ENCODE measurements around the gene GPR78. TPM values are rescaled to one million over a fixed set of nuclear protein-coding genes. Genes with fewer than 3 reads are reported as not detected.

GPR78 gene
- total RNA-seq, 1 donor from 2014 or later: 0.16 TPM

GRCh38 chr4:8609406-8609805, 29.2 kb downstream of the GPR78 start:
- Mint-ChIP-seq H3K27me3 (ENCODE audit: low read depth, unreplicated experiment) (peaks cover 31% of the 10 kb centered on the region), H3K4me3 (ENCODE audit: unreplicated experiment) (no peak overlapping the region), H3K4me1 (ENCODE audit: low read depth, unreplicated experiment) (no peaks in the 10 kb centered on the region), H3K9me3 (ENCODE audit: unreplicated experiment) (no peaks in the 10 kb centered on the region), H3K27ac (ENCODE audit: unreplicated experiment) (no peak overlapping the region), H3K36me3 (ENCODE audit: low read depth, unreplicated experiment) (peaks cover 4% of the 10 kb centered on the region)
- Histone ChIP-seq H3K4me3 (ENCODE audit: insufficient read depth, low read depth, low read length) (no peak overlapping the region), H3K27me3 (ENCODE audit: insufficient read depth, low read length) (no peaks in the 10 kb centered on the region), H3K79me2 (ENCODE audit: insufficient read depth, low read length) (no peaks in the 10 kb centered on the region), H2AFZ (ENCODE audit: low read depth, low read length) (no peak overlapping the region), H3K4me1 (ENCODE audit: insufficient read depth, low read length) (no peaks in the 10 kb centered on the region), H4K20me1 (ENCODE audit: insufficient read depth, low read length) (peaks cover 8% of the 10 kb centered on the region), H3K9me3 (ENCODE audit: insufficient read depth, low read depth, low read length) (no peaks in the 10 kb centered on the region), H3K4me2 (ENCODE audit: low read length) (no peak overlapping the region), H3K9ac (ENCODE audit: low read length) (no peak overlapping the region), H3K27ac (ENCODE audit: low read depth, low read length) (no peak overlapping the region), H3K36me3 (ENCODE audit: insufficient read depth, low read length) (no peaks in the 10 kb centered on the region)
- TF ChIP-seq CTCF (IDR thresholded peaks at IDR 0.05; ENCODE audit: insufficient read depth, low read depth, low read length): no peak
- TF ChIP-seq EZH2 (IDR thresholded peaks at IDR 0.05; ENCODE audit: insufficient read depth, low read length): no peak
- no peak for DNase-seq (ENCODE audit: low read depth)
- no peak for FAIRE-seq

- no peaks in the 10 kb centered on the region for H3K79me2 ChIP-seq (ENCODE audit: insufficient read depth, low read length)
- H3K4me2 ChIP-seq (ENCODE audit: low read length): no peak overlapping the region
- H3K4me1 ChIP-seq (ENCODE audit: insufficient read depth, low read length): no peaks in the 10 kb centered on the region
- DNase-seq (ENCODE audit: low read depth) (no peak), FAIRE-seq (no peak)
- Mint-ChIP-seq H3K4me3 (ENCODE audit: unreplicated experiment) (no peak overlapping the region), H3K27ac (ENCODE audit: unreplicated experiment) (no peak overlapping the region), H3K9me3 (ENCODE audit: unreplicated experiment) (no peaks in the 10 kb centered on the region), H3K4me1 (ENCODE audit: low read depth, unreplicated experiment) (no peaks in the 10 kb centered on the region), H3K27me3 (ENCODE audit: low read depth, unreplicated experiment) (peaks cover 33% of the 10 kb centered on the region), H3K36me3 (ENCODE audit: low read depth, unreplicated experiment) (peaks cover 4% of the 10 kb centered on the region)
- TF ChIP-seq EZH2 (IDR thresholded peaks at IDR 0.05; ENCODE audit: insufficient read depth, low read length) (no peak), CTCF (IDR thresholded peaks at IDR 0.05; ENCODE audit: insufficient read depth, low read depth, low read length) (no peak)
- H3K9ac ChIP-seq (ENCODE audit: low read length): no peak overlapping the region
- H3K27me3 ChIP-seq (ENCODE audit: insufficient read depth, low read length): no peaks in the 10 kb centered on the region
- H3K27ac ChIP-seq (ENCODE audit: low read depth, low read length): no peak overlapping the region
- H3K9me3 ChIP-seq (ENCODE audit: insufficient read depth, low read depth, low read length): no peaks in the 10 kb centered on the region
- no peak overlapping the region for H2AFZ ChIP-seq (ENCODE audit: low read depth, low read length)
- no peak overlapping the region for H3K4me3 ChIP-seq (ENCODE audit: insufficient read depth, low read depth, low read length)
- peaks cover 8% of the 10 kb centered on the region for H4K20me1 ChIP-seq (ENCODE audit: insufficient read depth, low read length)
- H3K36me3 ChIP-seq (ENCODE audit: insufficient read depth, low read length): no peaks in the 10 kb centered on the region
These were observed 29.7 kb downstream of the GPR78 start for GRCh38 chr4:8609824-8610350.

- no peaks in the 10 kb centered on the region for H3K9me3 ChIP-seq (ENCODE audit: insufficient read depth, low read depth, low read length)
These were observed 30.8 kb downstream of the GPR78 start for GRCh38 chr4:8610858-8611616.

More at GRCh38 chr4:8610858-8611616, 30.8 kb downstream of the GPR78 start:
- Mint-ChIP-seq H3K27me3 (ENCODE audit: low read depth, unreplicated experiment) (peaks cover 39% of the 10 kb centered on the region), H3K4me1 (ENCODE audit: low read depth, unreplicated experiment) (no peaks in the 10 kb centered on the region), H3K36me3 (ENCODE audit: low read depth, unreplicated experiment) (peaks cover 8% of the 10 kb centered on the region), H3K9me3 (ENCODE audit: unreplicated experiment) (no peaks in the 10 kb centered on the region), H3K27ac (ENCODE audit: unreplicated experiment) (no peak overlapping the region), H3K4me3 (ENCODE audit: unreplicated experiment) (no peak overlapping the region)
- H3K27me3 ChIP-seq (ENCODE audit: insufficient read depth, low read length): no peaks in the 10 kb centered on the region
- H3K4me2 ChIP-seq (ENCODE audit: low read length): no peak overlapping the region
- no peak overlapping the region for H2AFZ ChIP-seq (ENCODE audit: low read depth, low read length)
- no peak overlapping the region for H3K9ac ChIP-seq (ENCODE audit: low read length)
- no peaks in the 10 kb centered on the region for H3K79me2 ChIP-seq (ENCODE audit: insufficient read depth, low read length)
- H3K4me1 ChIP-seq (ENCODE audit: insufficient read depth, low read length): no peaks in the 10 kb centered on the region
- H3K36me3 ChIP-seq (ENCODE audit: insufficient read depth, low read length): no peaks in the 10 kb centered on the region
- no peak overlapping the region for H3K27ac ChIP-seq (ENCODE audit: low read depth, low read length)
- H3K4me3 ChIP-seq (ENCODE audit: insufficient read depth, low read depth, low read length): no peak overlapping the region
- TF ChIP-seq CTCF (IDR thresholded peaks at IDR 0.05; ENCODE audit: insufficient read depth, low read depth, low read length): no peak
- no peak for TF ChIP-seq EZH2 (IDR thresholded peaks at IDR 0.05; ENCODE audit: insufficient read depth, low read length)
- FAIRE-seq (no peak), DNase-seq (ENCODE audit: low read depth) (no peak)
- peaks cover 5% of the 10 kb centered on the region for H4K20me1 ChIP-seq (ENCODE audit: insufficient read depth, low read length)
